ENCODE data around the gene NQO2.
"Not testable (repeated sequence)": the region's sequence is repeated elsewhere in the genome, so short reads cannot be mapped to it uniquely, and the experiment has no call there.

The NQO2 gene

DNA sequence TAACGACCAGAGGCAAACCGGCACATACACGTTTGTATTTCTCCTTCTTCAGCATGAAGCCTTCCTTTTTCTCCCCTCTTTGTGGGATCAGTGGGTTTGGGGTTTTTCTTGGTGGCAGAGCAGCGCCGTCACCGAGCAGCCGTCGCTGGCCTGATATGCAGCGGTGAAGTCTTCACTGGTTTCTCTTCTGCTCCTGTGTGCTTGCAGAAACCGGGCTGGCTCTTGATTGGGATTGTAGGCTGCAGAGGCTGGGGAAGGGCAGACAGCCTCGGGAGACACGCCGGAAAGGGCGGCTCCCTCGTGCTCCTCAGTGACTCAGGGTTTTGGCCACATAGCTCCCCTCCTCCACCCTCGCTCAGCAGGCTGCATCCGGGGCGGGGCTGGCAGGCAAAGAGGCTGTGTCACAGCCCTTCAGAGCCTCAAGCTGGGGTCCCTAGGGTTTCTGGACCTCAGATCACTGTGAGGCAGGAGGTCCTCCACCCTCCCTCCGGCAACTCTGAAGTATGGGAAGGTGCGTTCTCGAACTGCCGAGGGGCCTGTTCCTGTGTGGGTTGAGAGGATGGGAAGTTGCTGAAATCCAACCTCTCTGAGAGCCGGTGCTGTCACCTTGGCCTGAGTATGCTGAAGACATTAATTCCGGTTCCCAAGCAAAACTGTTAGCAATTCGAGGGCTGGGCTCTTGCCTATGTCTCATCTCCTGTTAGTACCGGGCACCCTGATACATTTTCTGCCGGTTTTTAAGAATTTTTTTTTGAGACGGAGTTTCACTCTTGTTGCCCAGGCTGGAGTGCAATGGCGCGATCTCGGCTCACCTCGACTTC, 24.2 kb downstream of the NQO2 start:
- Histone ChIP-seq H3K36me3 (ENCODE audit: insufficient read depth, low read length) (0 out of 2 replicates have a peak, but pooled peaks cover 5% of the 10 kb centered on the region), H3K4me3 (ENCODE audit: low read depth, low read length) (peak overlapping the region; percentile 75), H3K27ac (ENCODE audit: low read depth, low read length) (peak overlapping the region; percentile 83), H2AFZ (ENCODE audit: low read length, unreplicated experiment) (peak overlapping the region; percentile 38), H3K4me1 (ENCODE audit: control insufficient read depth, insufficient read depth, low read length, unreplicated experiment) (peaks cover 30% of the 10 kb centered on the region), H3K27me3 (ENCODE audit: insufficient read depth, low read length) (no peaks in the 10 kb centered on the region), H3K79me2 (ENCODE audit: control insufficient read depth, insufficient read depth, low read length, unreplicated experiment) (peaks cover 7% of the 10 kb centered on the region)

DNA sequence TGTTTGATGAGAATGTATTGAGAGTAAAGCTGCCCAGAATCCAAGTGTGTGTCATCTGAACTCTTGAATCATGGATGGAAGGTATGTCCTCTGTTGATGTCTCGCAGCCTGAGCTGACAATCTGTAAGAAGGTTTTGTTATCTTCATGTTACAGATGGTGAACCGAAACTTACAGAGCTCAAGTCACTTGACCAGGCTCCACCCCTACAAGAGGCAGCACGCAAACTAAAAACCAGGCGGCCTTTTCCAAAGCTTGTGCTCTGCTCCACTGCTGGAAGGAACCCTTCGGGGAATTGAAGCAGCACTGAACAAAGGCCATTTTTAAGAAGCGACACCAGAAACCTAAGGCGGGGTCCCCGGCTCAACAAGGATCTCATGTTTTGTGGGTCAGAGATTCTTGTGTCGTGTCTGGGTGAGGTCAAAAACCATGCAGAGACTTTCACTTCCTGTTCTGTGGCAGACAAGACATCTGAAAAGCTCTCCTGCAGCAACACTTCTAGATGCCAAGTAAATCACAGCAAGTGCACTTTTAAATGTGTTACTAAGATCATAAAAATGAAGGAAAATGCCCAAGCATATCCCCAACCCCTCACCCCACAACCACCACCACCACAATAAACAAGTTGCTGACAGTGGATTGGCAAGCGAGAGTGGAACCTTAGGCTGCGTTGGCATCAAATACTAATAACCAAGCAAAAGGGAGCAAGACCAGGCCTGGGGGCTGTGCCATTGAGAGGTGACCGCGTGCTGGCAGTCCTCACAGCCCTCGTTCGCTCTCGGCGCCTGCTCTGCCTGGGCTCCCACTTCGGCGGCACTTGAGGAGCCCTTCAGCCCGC, 27.3 kb downstream of the NQO2 start:
- H3K27me3 ChIP-seq (ENCODE audit: insufficient read depth, low read length), result no peaks in the 10 kb centered on the region
- H3K4me3 ChIP-seq (ENCODE audit: low read depth, low read length), result no peak overlapping the region
- no peak overlapping the region for H2AFZ ChIP-seq (ENCODE audit: low read length, unreplicated experiment)
- H3K27ac ChIP-seq (ENCODE audit: low read depth, low read length), result no peak overlapping the region
- peaks cover 30% of the 10 kb centered on the region for H3K4me1 ChIP-seq (ENCODE audit: control insufficient read depth, insufficient read depth, low read length, unreplicated experiment)
- H3K79me2 ChIP-seq (ENCODE audit: control insufficient read depth, insufficient read depth, low read length, unreplicated experiment), result peaks cover 7% of the 10 kb centered on the region
- no peaks in the 10 kb centered on the region for H3K36me3 ChIP-seq (ENCODE audit: insufficient read depth, low read length)

DNA sequence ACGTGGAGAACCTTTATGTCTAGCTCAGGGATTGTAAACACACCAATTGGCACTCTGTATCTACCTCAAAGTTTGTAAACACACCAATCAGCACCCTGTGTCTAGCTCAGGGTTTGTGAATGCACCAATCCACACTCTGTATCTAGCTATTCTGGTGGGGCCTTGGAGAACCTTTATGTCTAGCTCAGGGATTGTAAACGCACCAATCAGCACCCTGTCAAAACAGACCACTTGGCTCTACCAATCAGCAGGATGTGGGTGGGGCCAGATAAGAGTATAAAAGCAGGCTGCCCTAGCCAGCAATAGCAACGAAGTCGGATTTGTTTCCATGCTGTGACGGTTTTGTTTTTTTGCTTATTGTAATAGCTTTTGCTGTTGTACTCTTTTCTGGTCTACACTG, 28.5 kb downstream of the NQO2 start:
- H3K4me3 ChIP-seq (ENCODE audit: low read depth, low read length); H3K36me3 ChIP-seq (ENCODE audit: insufficient read depth, low read length); H3K27ac ChIP-seq (ENCODE audit: low read depth, low read length); H2AFZ ChIP-seq (ENCODE audit: low read length, unreplicated experiment); H3K79me2 ChIP-seq (ENCODE audit: control insufficient read depth, insufficient read depth, low read length, unreplicated experiment); H3K27me3 ChIP-seq (ENCODE audit: insufficient read depth, low read length): not testable (repeated sequence)
- peaks cover 24% of the 10 kb centered on the region for H3K4me1 ChIP-seq (ENCODE audit: control insufficient read depth, insufficient read depth, low read length, unreplicated experiment)

DNA sequence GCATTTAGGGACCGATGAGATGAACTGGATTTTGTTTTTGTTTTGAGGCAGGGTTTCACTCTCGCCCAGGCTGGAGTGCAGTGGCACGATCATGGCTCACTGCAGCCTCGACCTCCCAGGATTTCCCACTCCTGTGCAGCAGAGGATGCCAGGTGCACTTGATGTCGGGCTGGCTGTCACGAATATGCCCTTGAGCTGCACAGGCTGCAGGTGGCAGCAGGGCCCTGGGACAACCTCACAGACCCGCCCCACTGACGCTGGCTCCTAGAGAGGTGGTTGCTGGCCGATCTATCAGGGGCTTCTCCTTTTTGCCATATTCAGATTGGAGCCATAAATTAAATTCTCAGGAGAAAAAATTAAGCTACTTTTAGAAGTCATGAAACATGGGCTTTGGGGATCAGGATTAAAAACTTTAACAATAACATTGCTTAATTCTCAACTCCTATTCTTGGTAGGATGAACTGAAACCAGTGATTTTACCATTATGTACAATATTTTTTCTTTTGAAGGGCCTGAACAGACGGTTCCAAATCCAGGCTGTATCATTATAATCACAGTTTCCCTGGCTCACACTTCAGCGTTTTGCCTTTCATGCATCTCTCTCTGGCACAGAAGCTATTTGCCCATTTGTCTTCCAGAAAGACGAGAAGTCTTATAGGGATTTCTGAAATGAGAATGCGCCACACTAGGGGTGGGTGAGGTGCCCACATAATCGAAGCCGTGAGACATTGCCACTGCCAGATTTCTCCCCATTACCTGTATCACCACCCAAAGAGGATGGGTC, 32.4 kb downstream of the NQO2 start:
- no peaks in the 10 kb centered on the region for H3K27me3 ChIP-seq (ENCODE audit: insufficient read depth, low read length)
- no peak overlapping the region for H2AFZ ChIP-seq (ENCODE audit: low read length, unreplicated experiment)
- no peaks in the 10 kb centered on the region for H3K4me1 ChIP-seq (ENCODE audit: control insufficient read depth, insufficient read depth, low read length, unreplicated experiment)
- H3K4me3 ChIP-seq (ENCODE audit: low read depth, low read length), result no peak overlapping the region
- H3K79me2 ChIP-seq (ENCODE audit: control insufficient read depth, insufficient read depth, low read length, unreplicated experiment), result no peaks in the 10 kb centered on the region
- no peaks in the 10 kb centered on the region for H3K36me3 ChIP-seq (ENCODE audit: insufficient read depth, low read length)
- no peak overlapping the region for H3K27ac ChIP-seq (ENCODE audit: low read depth, low read length)

DNA sequence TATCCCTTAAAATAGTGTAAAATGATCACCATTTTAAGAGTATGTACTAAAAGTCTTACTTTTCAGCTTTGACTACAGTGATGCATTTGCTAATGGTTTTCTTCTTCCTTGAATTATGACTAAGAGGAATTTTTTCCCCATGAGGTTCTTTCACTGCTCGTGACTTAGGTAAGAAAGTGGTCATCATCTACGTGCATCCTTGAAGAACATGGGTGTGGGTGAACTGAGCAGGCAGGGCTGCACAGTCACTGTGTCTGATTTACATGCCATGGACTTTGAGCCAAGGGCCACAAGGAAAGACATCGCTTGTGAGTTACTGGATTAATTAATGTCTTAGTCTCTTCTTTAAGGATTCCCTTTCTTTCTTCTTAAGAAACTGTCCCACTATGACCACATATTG, 33.3 kb downstream of the NQO2 start:
- no peaks in the 10 kb centered on the region for H3K27me3 ChIP-seq (ENCODE audit: insufficient read depth, low read length)
- H3K79me2 ChIP-seq (ENCODE audit: control insufficient read depth, insufficient read depth, low read length, unreplicated experiment), result no peaks in the 10 kb centered on the region
- H3K27ac ChIP-seq (ENCODE audit: low read depth, low read length), result no peak overlapping the region
- H2AFZ ChIP-seq (ENCODE audit: low read length, unreplicated experiment), result no peak overlapping the region
- H3K36me3 ChIP-seq (ENCODE audit: insufficient read depth, low read length), result no peaks in the 10 kb centered on the region
- no peaks in the 10 kb centered on the region for H3K4me1 ChIP-seq (ENCODE audit: control insufficient read depth, insufficient read depth, low read length, unreplicated experiment)
- no peak overlapping the region for H3K4me3 ChIP-seq (ENCODE audit: low read depth, low read length)

DNA sequence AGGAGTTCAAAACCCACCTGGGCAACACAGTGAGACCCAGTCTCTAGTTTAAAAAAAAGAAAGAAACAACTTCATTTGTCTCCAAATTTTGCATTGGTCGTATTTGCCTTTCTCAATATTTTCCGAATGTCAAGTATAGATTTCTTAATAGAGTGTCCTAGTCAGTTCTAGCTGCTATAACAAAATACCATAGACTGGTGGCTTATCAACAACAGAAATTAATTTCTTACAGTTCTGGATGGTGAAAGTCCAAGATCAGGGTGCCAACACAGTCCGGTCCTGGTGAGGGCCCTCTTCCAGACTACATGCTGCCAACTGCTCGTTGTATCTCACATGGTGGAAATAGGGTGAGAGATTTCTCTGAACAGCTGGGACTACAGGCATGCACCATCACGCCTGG, 34.0 kb downstream of the NQO2 start:
- no peak overlapping the region for H3K4me3 ChIP-seq (ENCODE audit: low read depth, low read length)

DNA sequence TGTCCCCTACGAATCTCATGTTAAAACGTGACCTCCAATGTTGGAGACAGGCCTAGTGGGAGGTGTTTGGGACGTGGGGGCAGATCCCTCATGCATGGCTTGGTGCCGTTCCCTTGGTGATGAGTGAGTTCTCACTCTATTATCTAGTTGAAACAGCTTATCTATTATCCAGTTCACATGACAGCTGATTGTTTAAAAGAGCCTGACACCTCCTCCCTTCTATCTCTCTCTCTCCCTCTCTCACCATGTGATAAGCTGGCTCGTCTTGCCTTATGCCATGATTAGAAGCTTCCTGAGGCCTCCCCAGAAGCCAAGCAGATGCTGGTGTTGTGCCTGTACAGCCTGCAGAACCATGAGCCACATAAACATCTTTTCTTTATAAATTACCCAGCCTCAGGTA, 35.7 kb downstream of the NQO2 start:
- Histone ChIP-seq H3K36me3 (ENCODE audit: insufficient read depth, low read length) (no peaks in the 10 kb centered on the region), H3K4me3 (ENCODE audit: low read depth, low read length) (no peak overlapping the region), H3K4me1 (ENCODE audit: control insufficient read depth, insufficient read depth, low read length, unreplicated experiment) (no peaks in the 10 kb centered on the region), H3K27ac (ENCODE audit: low read depth, low read length) (no peak overlapping the region), H2AFZ (ENCODE audit: low read length, unreplicated experiment) (no peak overlapping the region), H3K27me3 (ENCODE audit: insufficient read depth, low read length) (no peaks in the 10 kb centered on the region), H3K79me2 (ENCODE audit: control insufficient read depth, insufficient read depth, low read length, unreplicated experiment) (no peaks in the 10 kb centered on the region)

More for the DNA sequence above, 34.0 kb downstream of the NQO2 start:
- no peaks in the 10 kb centered on the region for H3K36me3 ChIP-seq (ENCODE audit: insufficient read depth, low read length)
- no peak overlapping the region for H2AFZ ChIP-seq (ENCODE audit: low read length, unreplicated experiment)
- H3K79me2 ChIP-seq (ENCODE audit: control insufficient read depth, insufficient read depth, low read length, unreplicated experiment), result no peaks in the 10 kb centered on the region
- H3K27me3 ChIP-seq (ENCODE audit: insufficient read depth, low read length), result no peaks in the 10 kb centered on the region
- no peaks in the 10 kb centered on the region for H3K4me1 ChIP-seq (ENCODE audit: control insufficient read depth, insufficient read depth, low read length, unreplicated experiment)
- no peak overlapping the region for H3K27ac ChIP-seq (ENCODE audit: low read depth, low read length)

DNA sequence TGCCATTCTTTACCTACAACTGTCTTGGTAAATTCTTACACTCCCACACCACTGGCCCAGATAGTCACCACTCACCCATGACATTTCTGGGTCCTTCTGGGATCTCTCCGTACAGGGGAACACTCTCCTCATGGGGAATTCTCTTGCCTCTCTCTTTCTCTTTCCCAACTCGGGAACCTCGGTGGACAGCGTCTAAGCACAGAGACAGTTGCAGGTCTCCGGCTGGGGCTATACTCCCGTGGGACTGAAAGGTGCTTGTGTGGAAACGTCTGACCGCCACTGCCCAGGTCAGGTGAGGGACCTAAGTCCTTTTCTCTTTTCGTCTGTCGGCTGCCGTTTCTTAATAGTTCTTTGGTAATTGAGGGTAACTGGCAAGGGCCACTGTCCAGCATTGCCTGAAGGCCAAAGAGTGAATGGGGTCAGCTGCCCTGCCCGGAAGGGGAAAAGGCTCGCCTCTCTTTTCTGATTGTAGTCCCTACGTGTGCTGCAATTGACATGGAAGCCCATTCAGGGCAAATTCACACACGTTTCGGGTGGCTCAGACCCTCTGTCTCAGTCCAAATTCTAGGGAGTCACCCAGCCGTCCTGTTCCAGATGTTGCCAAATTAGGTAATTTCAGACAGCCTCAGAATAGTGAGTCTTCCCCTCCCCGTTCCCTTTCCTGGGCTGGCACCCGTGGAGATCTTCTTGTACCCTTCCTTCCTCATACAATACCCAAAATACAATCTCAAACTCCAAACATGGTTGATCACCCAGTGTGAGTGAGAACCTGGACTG, 37.4 kb downstream of the NQO2 start:
- no peak overlapping the region for H3K27ac ChIP-seq (ENCODE audit: low read depth, low read length)
- no peak overlapping the region for H3K4me3 ChIP-seq (ENCODE audit: low read depth, low read length)
- no peaks in the 10 kb centered on the region for H3K27me3 ChIP-seq (ENCODE audit: insufficient read depth, low read length)
- H3K79me2 ChIP-seq (ENCODE audit: control insufficient read depth, insufficient read depth, low read length, unreplicated experiment), result no peaks in the 10 kb centered on the region
- peak overlapping the region; percentile 19 for H2AFZ ChIP-seq (ENCODE audit: low read length, unreplicated experiment)
- no peaks in the 10 kb centered on the region for H3K4me1 ChIP-seq (ENCODE audit: control insufficient read depth, insufficient read depth, low read length, unreplicated experiment)
- no peaks in the 10 kb centered on the region for H3K36me3 ChIP-seq (ENCODE audit: insufficient read depth, low read length)

DNA sequence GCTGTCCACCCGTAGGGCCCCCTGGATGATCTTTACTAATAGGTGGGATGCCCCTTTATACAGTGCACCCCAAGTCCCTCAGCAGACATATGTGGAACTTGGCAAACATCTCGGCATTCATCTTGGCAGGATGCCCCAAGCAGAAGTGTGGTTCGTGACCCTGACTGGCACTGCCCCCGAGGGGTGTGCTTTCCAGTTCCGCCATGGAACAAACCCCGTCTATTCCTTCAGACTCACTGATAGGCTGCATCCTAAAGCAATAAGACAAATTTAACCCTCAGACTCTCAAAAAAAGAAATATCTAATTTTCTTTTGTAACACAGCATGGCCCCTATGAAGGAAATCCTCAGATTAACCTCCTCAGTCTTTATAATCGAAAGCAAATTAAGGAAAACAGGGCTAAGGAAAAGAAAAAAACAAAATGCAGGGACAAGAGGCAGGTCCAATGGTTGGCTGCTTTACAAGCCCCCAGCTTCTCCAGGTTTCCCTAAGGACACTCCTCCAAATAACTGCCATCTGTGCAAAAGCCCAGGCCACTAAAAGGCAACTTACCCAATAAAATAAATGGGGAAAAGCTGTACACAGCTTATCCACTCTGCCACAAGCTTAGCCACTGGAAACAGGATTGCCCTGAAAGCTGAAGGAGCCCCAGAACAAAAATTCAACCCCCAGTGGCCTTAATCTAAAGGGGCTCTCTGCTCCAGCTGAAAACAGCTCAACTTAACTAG, 38.1 kb downstream of the NQO2 start:
- Histone ChIP-seq H2AFZ (ENCODE audit: low read length, unreplicated experiment) (no peak overlapping the region), H3K79me2 (ENCODE audit: control insufficient read depth, insufficient read depth, low read length, unreplicated experiment) (no peaks in the 10 kb centered on the region), H3K4me1 (ENCODE audit: control insufficient read depth, insufficient read depth, low read length, unreplicated experiment) (no peaks in the 10 kb centered on the region), H3K27me3 (ENCODE audit: insufficient read depth, low read length) (no peaks in the 10 kb centered on the region), H3K27ac (ENCODE audit: low read depth, low read length) (no peak overlapping the region), H3K4me3 (ENCODE audit: low read depth, low read length) (no peak overlapping the region), H3K36me3 (ENCODE audit: insufficient read depth, low read length) (no peaks in the 10 kb centered on the region)

All from ACC112 (cell line).